K562 (cell line): ENCODE results near the gene HOXC5. TPM values are rescaled to one million over a fixed set of nuclear protein-coding genes. Genes with fewer than 3 reads are reported as not detected.

Experiments
- ATAC-seq: fragments of 200-7000 bp; cut with Tn5 transposase; 3 replicates; pipeline ENCODE4 v1.9.1; 2020; ENCODE audit warnings: moderate library complexity
- BruUV-seq: library from RNA; stranded (reverse); fragments of 400-500 nt; replicated peaks from 2 replicates; lab custom pipeline; 2021; lab: Mats Ljungman, UMichigan
- CTCF ChIA-PET: fragments of 300-600 bp; formaldehyde crosslinking; extraction: SDS; loops from one replicate; lab custom pipeline; 2021; ENCODE audit warnings: low intra/inter-chr PET ratio; lab: Yijun Ruan, JAX
- POLR2A ChIA-PET: fragments of 300-600, 350-650 bp; sonication (Branson Sonifier 250); formaldehyde crosslinking; extraction: SDS; loops from one replicate; lab custom pipeline; 2021; ENCODE audit warnings: antibody characterized with exemption, inconsistent platforms; lab: Yijun Ruan, JAX
- DNase-seq, 4 experiments: peaks; one replicate each; pipeline versions ENCODE4 v3.0.0 to v3.0.0-alpha.2; 2011 to 2018; ENCODE audit warnings: low spot score in 3 of 4, mixed read lengths in 3 of 4; ENCODE audit errors: extremely low read depth in 1 of 4
- FAIRE-seq: peaks from 2 replicates; lab custom pipeline; 2011; peaks lifted over from hg19 to GRCh38; lab: Jason Lieb, UNC
- H2AFZ ChIP-seq: 2 replicates; pipeline ENCODE4 v1.6.0; 2011; ENCODE audit warnings: low read depth, low read length, control low read depth, inconsistent platforms
- H3K27ac ChIP-seq: fragments of 200-600 bp; 3 replicates; pipeline ENCODE4 v1.8.0; 2011; ENCODE audit warnings: low read depth, mild to moderate bottlenecking, control low read depth, inconsistent platforms, low read length, moderate library complexity, mixed read lengths; ENCODE audit errors: extremely low read depth
- H3K27me3 ChIP-seq, 2 experiments: fragments of 300-600 bp in 1 of 2; 2 replicates in 1 of 2; 3 replicates in 1 of 2; pipeline versions ENCODE4 v1.6.0 to v1.8.0; 2011; ENCODE audit warnings: inconsistent platforms in 2 of 2, low read length in 2 of 2, mild to moderate bottlenecking in 1 of 2, mixed read lengths in 1 of 2, moderate library complexity in 1 of 2; ENCODE audit not compliant: control insufficient read depth in 2 of 2, insufficient read depth in 2 of 2
- H3K36me3 ChIP-seq: fragments of 300-600 bp; 3 replicates; pipeline ENCODE4 v1.8.0; 2011; ENCODE audit warnings: mild to moderate bottlenecking, low read length, inconsistent platforms; ENCODE audit not compliant: control insufficient read depth, insufficient read depth
- H3K4me1 ChIP-seq, 2 experiments: fragments of 200-600 bp in 1 of 2; replicated peaks in 1 of 2; 2 replicates in 1 of 2; 3 replicates in 1 of 2; pipeline versions ENCODE4 v1.5.1 to v1.8.0; 2011; ENCODE audit warnings: inconsistent platforms in 2 of 2, low read length in 2 of 2, mild to moderate bottlenecking in 1 of 2, mixed read lengths in 1 of 2, moderate library complexity in 1 of 2; ENCODE audit not compliant: control insufficient read depth in 2 of 2, insufficient read depth in 2 of 2
- H3K4me2 ChIP-seq: 2 replicates; pipeline ENCODE4 v1.6.1; 2011; ENCODE audit warnings: low read length, control low read depth, inconsistent platforms, mixed read lengths; ENCODE audit not compliant: insufficient read depth
- H3K4me3 ChIP-seq: fragments of 200-600 bp; sonication (generic), shearing (Covaris generic); 2 replicates; pipeline ENCODE4 v1.5.1; 2016; ENCODE audit warnings: control low read depth, inconsistent platforms
- H3K79me2 ChIP-seq: fragments of 200-600 bp; 3 replicates; pipeline ENCODE4 v1.8.0; 2011; ENCODE audit warnings: low read length, inconsistent platforms; ENCODE audit not compliant: control insufficient read depth, insufficient read depth
- H3K9ac ChIP-seq, 2 experiments: 2 replicates each; pipeline versions ENCODE4 v1.6.0 to v1.6.1; 2011; ENCODE audit warnings: low read depth in 2 of 2, low read length in 2 of 2, control low read depth in 1 of 2, inconsistent platforms in 1 of 2, mild to moderate bottlenecking in 1 of 2, mixed read lengths in 1 of 2; ENCODE audit not compliant: insufficient read depth in 1 of 2
- H3K9me1 ChIP-seq: one replicate; pipeline ENCODE4 v1.6.0; 2011; ENCODE audit warnings: inconsistent platforms, mild to moderate bottlenecking, low read length, moderate library complexity; ENCODE audit not compliant: control insufficient read depth, insufficient read depth
- H3K9me3 ChIP-seq: replicated peaks from 2 replicates; pipeline ENCODE4 v1.5.1; 2011; ENCODE audit warnings: low read depth, low read length, inconsistent platforms; ENCODE audit not compliant: control insufficient read depth, insufficient read depth
- H4K20me1 ChIP-seq: replicated peaks from 2 replicates; pipeline ENCODE4 v1.6.1; 2011; ENCODE audit warnings: low read length, inconsistent platforms, mixed read lengths; ENCODE audit not compliant: control insufficient read depth, insufficient read depth
- HSF4 ChIP-seq: fragments of 250-450 bp; sonication (Bioruptor Pico); IDR thresholded peaks from 2 replicates; pipeline ENCODE4 v2.1.2; 2022; ENCODE audit warnings: mild to moderate bottlenecking, moderate library complexity, borderline replicate concordance
- NFYB ChIP-seq: IDR thresholded peaks from 2 replicates; pipeline ENCODE4 v1.6.1; 2011; ENCODE audit warnings: mild to moderate bottlenecking, moderate library complexity; ENCODE audit not compliant: insufficient read length; ENCODE audit errors: extremely low read depth
- ZNF253 ChIP-seq: fragments of 250-450 bp; sonication (Bioruptor Pico); conservative IDR thresholded peaks from 2 replicates; pipeline ENCODE4 v1.6.1; 2021; ENCODE audit warnings: mild to moderate bottlenecking
- WGBS: fragments of 100-300 bp; shearing (Covaris generic); methylation state at CpG from one replicate; pipeline ENCODE4 v1.1.6; 2016; ENCODE audit warnings: low coverage, mixed read lengths; ENCODE audit not compliant: insufficient coverage; ENCODE audit errors: missing lambda C conversion rate; 5-methylcytosine and 5-hydroxymethylcytosine counted together
- in situ Hi-C: fragments of 300-500 bp; cut with MboI; formaldehyde crosslinking; loops from 4 replicates; pipeline ENCODE4 v1.15.0; 2018; ENCODE audit warnings: inconsistent platforms, mixed read lengths
- intact Hi-C: fragments of 100-400 bp; cut with micrococcal nuclease; formaldehyde crosslinking; loops from 2 replicates; pipeline ENCODE4 v1.14.2; 2022
- polyA plus RNA-seq, 8 experiments: library from polyadenylated mRNA; depleted of rRNA in 4 of 8; stranded (reverse) in 5 of 8; unstranded in 3 of 8; fragments of >200 nt; fragmentation: Nextera tagmentation in 2 of 8; fragmentation: Illumina TruSeq in 1 of 8; extraction: Ambion mirVana in 2 of 8; extraction: Trizol in 1 of 8; gene quantifications; 2 replicates each; pipeline versions ENCODE4 v1.2.1 to v1.2.3, GENCODE V29; 2011 to 2014; ENCODE audit warnings: inconsistent platforms in 1 of 8, missing spikeins in 1 of 8
- total RNA-seq, 7 experiments: library from RNA; depleted of rRNA in 6 of 7; stranded (reverse); fragments of >200 nt in 6 of 7; fragmentation: Illumina TruSeq in 2 of 7; extraction: Trizol in 2 of 7; gene quantifications; 2 replicates each; pipeline versions ENCODE4 v1.2.1 to v1.2.3, GENCODE V29; 2011 to 2021; ENCODE audit warnings: low replicate concordance in 1 of 7
- TF ChIP-seq, protein P1 (sequence below): fragments of 450-650 bp; formaldehyde crosslinking; IDR thresholded peaks from 2 replicates; pipeline ENCODE4 v1.4.0; 2020; ENCODE audit warnings: mild to moderate bottlenecking
- TF ChIP-seq, protein P2 (sequence below): IDR thresholded peaks from 2 replicates; pipeline ENCODE4 v1.6.1; 2014; ENCODE audit warnings: antibody characterized with exemption
- TF ChIP-seq, protein P3 (sequence below): fragments of 250-450 bp; sonication (Bioruptor Pico); IDR thresholded peaks from 2 replicates; pipeline ENCODE4 v1.4.0; 2020; ENCODE audit warnings: mild to moderate bottlenecking, moderate library complexity

Gene HOXC5
- total and polyA plus RNA-seq, 9 of the 15 experiments (the other 6 are each of a cell fraction or from before 2014, with no cell fraction given): 0.10 to 0.44 (median 0.18) TPM; not detected in 4

DNA sequence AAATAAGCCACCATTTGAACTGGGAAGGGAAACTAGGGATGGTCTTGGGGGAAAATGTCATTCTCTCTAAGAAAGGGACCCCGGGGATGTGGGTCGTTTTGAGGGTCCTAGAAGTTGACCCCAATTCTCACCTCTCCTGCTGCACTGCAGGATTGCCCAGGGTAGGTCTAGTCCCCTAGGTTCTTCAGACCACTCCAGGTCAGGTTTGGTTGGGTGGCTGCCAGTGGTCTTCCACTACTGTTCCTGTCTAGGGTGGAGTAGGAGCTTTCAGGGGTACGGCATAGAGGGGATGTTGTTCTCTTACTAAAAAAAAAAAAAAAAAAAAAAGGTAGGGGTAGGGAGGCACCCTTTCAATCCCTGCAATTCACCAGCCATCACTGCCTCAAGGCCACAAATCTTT is 16.8 kb upstream of the HOXC5 start (continued):
- TF ChIP-seq, protein P1, sequence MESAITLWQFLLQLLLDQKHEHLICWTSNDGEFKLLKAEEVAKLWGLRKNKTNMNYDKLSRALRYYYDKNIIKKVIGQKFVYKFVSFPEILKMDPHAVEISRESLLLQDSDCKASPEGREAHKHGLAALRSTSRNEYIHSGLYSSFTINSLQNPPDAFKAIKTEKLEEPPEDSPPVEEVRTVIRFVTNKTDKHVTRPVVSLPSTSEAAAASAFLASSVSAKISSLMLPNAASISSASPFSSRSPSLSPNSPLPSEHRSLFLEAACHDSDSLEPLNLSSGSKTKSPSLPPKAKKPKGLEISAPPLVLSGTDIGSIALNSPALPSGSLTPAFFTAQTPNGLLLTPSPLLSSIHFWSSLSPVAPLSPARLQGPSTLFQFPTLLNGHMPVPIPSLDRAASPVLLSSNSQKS: no peak
- TF ChIP-seq, protein P2, sequence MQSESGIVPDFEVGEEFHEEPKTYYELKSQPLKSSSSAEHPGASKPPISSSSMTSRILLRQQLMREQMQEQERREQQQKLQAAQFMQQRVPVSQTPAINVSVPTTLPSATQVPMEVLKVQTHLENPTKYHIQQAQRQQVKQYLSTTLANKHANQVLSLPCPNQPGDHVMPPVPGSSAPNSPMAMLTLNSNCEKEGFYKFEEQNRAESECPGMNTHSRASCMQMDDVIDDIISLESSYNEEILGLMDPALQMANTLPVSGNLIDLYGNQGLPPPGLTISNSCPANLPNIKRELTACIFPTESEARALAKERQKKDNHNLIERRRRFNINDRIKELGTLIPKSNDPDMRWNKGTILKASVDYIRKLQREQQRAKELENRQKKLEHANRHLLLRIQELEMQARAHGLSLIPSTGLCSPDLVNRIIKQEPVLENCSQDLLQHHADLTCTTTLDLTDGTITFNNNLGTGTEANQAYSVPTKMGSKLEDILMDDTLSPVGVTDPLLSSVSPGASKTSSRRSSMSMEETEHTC: no peak

DNA sequence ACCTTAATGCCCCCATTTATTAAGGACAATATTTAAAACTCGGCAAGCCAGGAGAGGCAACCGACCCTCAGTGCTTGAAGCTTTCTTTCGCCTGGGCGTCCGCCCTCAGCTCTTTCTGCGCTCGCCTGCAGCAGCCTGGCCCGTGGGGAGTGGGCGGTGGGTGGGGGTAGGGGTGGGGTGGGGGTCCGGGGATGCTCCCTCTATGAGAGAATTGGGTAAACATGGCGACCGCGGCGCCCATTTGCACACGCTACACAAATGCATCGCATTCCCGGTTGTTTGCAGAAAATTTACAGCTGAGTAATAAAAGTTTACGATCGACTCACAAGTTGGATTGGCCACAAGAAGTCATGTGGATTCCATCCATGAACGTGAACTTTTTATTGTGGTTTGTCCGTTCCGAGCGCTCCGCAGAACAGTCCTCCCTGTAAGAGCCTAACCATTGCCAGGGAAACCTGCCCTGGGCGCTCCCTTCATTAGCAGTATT is 16.3 kb upstream of the HOXC5 start:
- Histone ChIP-seq H3K27me3 (no peaks in the 10 kb centered on the region), H3K9me3 (no peaks in the 10 kb centered on the region), H3K27ac (no peak overlapping the region), H3K4me3 (no peak overlapping the region)
- 65% methylated on average over 23 of the region's 25 CpGs for WGBS
- BruUV-seq: no TSS peak
- intact Hi-C loops: loop anchor here (10.0 kb wide), 1 partner anchor 278 kb away; no protein-coding TSS in a partner anchor
- no peak for ATAC-seq
- ChIA-PET POLR2A (interaction anchor here (0.5 to 2.1 kb wide), 7 partner anchors 8 to 179 kb away, joined by 4 to 10 read pairs (median 5); partner anchors contain the start of gene HOXC8), CTCF (no interaction called here)
- DNase-seq: no peak
- TF ChIP-seq HSF4 (no peak), NFYB (peak; percentile 11), ZNF253 (CRISPR knock-in tag) (no peak)
- TF ChIP-seq, protein P3, sequence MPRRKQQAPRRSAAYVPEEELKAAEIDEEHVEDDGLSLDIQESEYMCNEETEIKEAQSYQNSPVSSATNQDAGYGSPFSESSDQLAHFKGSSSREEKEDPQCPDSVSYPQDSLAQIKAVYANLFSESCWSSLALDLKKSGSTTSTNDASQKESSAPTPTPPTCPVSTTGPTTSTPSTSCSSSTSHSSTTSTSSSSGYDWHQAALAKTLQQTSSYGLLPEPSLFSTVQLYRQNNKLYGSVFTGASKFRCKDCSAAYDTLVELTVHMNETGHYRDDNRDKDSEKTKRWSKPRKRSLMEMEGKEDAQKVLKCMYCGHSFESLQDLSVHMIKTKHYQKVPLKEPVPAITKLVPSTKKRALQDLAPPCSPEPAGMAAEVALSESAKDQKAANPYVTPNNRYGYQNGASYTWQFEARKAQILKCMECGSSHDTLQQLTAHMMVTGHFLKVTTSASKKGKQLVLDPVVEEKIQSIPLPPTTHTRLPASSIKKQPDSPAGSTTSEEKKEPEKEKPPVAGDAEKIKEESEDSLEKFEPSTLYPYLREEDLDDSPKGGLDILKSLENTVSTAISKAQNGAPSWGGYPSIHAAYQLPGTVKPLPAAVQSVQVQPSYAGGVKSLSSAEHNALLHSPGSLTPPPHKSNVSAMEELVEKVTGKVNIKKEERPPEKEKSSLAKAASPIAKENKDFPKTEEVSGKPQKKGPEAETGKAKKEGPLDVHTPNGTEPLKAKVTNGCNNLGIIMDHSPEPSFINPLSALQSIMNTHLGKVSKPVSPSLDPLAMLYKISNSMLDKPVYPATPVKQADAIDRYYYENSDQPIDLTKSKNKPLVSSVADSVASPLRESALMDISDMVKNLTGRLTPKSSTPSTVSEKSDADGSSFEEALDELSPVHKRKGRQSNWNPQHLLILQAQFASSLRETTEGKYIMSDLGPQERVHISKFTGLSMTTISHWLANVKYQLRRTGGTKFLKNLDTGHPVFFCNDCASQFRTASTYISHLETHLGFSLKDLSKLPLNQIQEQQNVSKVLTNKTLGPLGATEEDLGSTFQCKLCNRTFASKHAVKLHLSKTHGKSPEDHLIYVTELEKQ (CRISPR knock-in tag): no peak
- TF ChIP-seq, all 486 proteins: peak for 1
- Histone ChIP-seq H4K20me1 (no peaks in the 10 kb centered on the region), H3K9ac (no peak overlapping the region; a peak in 1 of 4 replicates), H3K36me3 (no peaks in the 10 kb centered on the region), H3K4me1 (peaks cover 10 to 41% of the 10 kb centered on the region in 2 experiments), H3K4me2 (no peak overlapping the region; the same call in 1 of the 2 replicates), H2AFZ (no peak overlapping the region), H3K79me2 (peaks cover 3% of the 10 kb centered on the region; the same call in 2 of the 3 replicates), H3K9me1 (no peaks in the 10 kb centered on the region)
- in situ Hi-C loops: no loop called here
- no peak for FAIRE-seq
